WTC11 (cell line): ENCODE measurements around the gene ACTL8.

ENCODE experiments used
- CREB1 ChIP-seq: sonication (generic); formaldehyde crosslinking; IDR thresholded peaks from 2 replicates; pipeline ENCODE4 v1.8.0; 2023; ENCODE audit warnings: mild to moderate bottlenecking, missing genetic modification reagents
- FOXP1 ChIP-seq: sonication (generic); formaldehyde crosslinking; IDR thresholded peaks from 2 replicates; pipeline ENCODE4 v1.8.0; 2022; ENCODE audit warnings: missing genetic modification reagents, mild to moderate bottlenecking, moderate library complexity, borderline replicate concordance
- SP1 ChIP-seq: sonication (generic); formaldehyde crosslinking; conservative IDR thresholded peaks from 2 replicates; pipeline ENCODE4 v1.8.1; 2022; ENCODE audit warnings: missing genetic modification reagents
- TF ChIP-seq, protein P1 (sequence below): fragments of 200-600 bp; IDR thresholded peaks from 2 replicates; pipeline ENCODE4 v1.8.0; 2022; ENCODE audit warnings: antibody characterized with exemption
- TF ChIP-seq, protein P2 (sequence below): sonication (generic); formaldehyde crosslinking; IDR thresholded peaks from 2 replicates; pipeline ENCODE4 v1.8.0; 2022; ENCODE audit warnings: mild to moderate bottlenecking, missing genetic modification reagents

DNA sequence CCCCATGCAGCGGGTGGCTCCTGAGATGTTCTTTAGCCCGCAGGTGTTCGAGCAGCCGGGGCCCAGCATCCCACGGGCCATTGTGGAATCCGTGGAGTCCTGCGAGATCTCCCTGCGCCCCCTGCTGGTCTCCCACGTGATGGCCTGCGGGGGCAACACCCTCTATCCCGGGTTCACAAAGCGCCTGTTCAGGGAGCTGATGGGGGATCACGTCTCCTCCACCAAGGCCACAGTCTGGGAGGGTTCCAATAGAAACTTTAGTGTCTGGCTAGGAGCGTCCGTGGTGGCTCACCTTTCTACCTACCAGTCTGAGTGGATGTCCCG, 71.0 kb downstream of the ACTL8 start:
- TF ChIP-seq, protein P1, sequence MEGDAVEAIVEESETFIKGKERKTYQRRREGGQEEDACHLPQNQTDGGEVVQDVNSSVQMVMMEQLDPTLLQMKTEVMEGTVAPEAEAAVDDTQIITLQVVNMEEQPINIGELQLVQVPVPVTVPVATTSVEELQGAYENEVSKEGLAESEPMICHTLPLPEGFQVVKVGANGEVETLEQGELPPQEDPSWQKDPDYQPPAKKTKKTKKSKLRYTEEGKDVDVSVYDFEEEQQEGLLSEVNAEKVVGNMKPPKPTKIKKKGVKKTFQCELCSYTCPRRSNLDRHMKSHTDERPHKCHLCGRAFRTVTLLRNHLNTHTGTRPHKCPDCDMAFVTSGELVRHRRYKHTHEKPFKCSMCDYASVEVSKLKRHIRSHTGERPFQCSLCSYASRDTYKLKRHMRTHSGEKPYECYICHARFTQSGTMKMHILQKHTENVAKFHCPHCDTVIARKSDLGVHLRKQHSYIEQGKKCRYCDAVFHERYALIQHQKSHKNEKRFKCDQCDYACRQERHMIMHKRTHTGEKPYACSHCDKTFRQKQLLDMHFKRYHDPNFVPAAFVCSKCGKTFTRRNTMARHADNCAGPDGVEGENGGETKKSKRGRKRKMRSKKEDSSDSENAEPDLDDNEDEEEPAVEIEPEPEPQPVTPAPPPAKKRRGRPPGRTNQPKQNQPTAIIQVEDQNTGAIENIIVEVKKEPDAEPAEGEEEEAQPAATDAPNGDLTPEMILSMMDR: peak; percentile 80
- TF ChIP-seq SP1 (CRISPR knock-in tag): no peak
- no peak for TF ChIP-seq CREB1 (CRISPR knock-in tag)
- TF ChIP-seq FOXP1 (CRISPR knock-in tag): no peak
- TF ChIP-seq, protein P2, sequence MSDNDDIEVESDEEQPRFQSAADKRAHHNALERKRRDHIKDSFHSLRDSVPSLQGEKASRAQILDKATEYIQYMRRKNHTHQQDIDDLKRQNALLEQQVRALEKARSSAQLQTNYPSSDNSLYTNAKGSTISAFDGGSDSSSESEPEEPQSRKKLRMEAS (CRISPR knock-in tag): no peak
